Measurements from ENCODE around the gene DCK. TPM values are rescaled to one million over a fixed set of nuclear protein-coding genes. Genes with fewer than 3 reads are reported as not detected.

Gene DCK
- total RNA-seq, 1 experiment from 2014 or later, result 11.8 TPM

- intact Hi-C loops (cut with micrococcal nuclease; ENCODE audit: unreplicated experiment), result no loop called here
- POLR2A ChIA-PET (ENCODE audit: unreplicated experiment), result no interaction called here
- DNase-seq, result no peak
- Histone ChIP-seq H2AFZ (no peak overlapping the region), H3K4me3 (no peak overlapping the region), H3K27ac (no peak overlapping the region), H4K20me1 (ENCODE audit: insufficient read depth) (no peaks in the 10 kb centered on the region), H3K4me1 (replicated peaks; ENCODE audit: insufficient read depth) (no peaks in the 10 kb centered on the region), H3K4me2 (no peak overlapping the region), H3K9me3 (ENCODE audit: insufficient read depth, low read depth) (no peaks in the 10 kb centered on the region), H3K79me2 (ENCODE audit: low read depth) (no peaks in the 10 kb centered on the region), H3K36me3 (ENCODE audit: low read depth) (no peaks in the 10 kb centered on the region), H3K27me3 (ENCODE audit: insufficient read depth, low read depth) (no peaks in the 10 kb centered on the region), H3F3A (ENCODE audit: insufficient read depth, low read depth) (no peaks in the 10 kb centered on the region), H3K9me2 (ENCODE audit: insufficient read depth) (no peaks in the 10 kb centered on the region)
- CTCF ChIA-PET, result no interaction called here
- no peak for TF ChIP-seq CTCF (conservative IDR thresholded peaks at IDR 0.05)
- no peak for TF ChIP-seq EZH2 (IDR thresholded peaks at IDR 0.05; ENCODE audit: low read depth)
- BruUV-seq (replicated peaks), result no TSS peak
Observed at GRCh38 chr4:70984106-70984505, 9.3 kb upstream of the DCK start.

DNA sequence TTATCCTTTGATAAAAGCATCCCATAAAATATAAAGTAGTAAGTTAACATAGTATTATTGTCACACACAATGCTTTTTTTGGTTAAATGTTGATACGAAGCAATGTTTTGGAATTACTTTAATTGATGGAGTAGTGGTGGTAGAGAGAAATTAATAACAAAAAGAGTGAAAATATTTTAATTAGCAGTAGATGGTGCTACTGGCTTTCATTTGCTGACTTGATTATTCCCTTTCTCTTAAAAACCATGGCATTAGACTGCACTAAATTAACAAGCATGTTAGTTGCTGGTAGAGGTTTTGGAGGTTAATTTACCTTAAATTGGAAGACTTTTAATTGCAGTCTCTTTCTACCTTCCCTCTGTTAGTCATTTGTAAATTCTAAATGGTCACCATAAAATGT lies 8.9 kb upstream of the DCK start:
- no peaks in the 10 kb centered on the region for H3F3A ChIP-seq (ENCODE audit: insufficient read depth, low read depth)
- CTCF ChIA-PET, result no interaction called here
- no peak for TF ChIP-seq EZH2 (IDR thresholded peaks at IDR 0.05; ENCODE audit: low read depth)
- no peak for TF ChIP-seq CTCF (conservative IDR thresholded peaks at IDR 0.05)
- no peak overlapping the region for H3K4me2 ChIP-seq
- no peak overlapping the region for H3K4me3 ChIP-seq
- H3K27me3 ChIP-seq (ENCODE audit: insufficient read depth, low read depth), result no peaks in the 10 kb centered on the region
- H2AFZ ChIP-seq, result no peak overlapping the region
- no peak for DNase-seq
- no TSS peak for BruUV-seq (replicated peaks)
- H3K9me2 ChIP-seq (ENCODE audit: insufficient read depth), result no peaks in the 10 kb centered on the region
- no peaks in the 10 kb centered on the region for H3K4me1 ChIP-seq (replicated peaks; ENCODE audit: insufficient read depth)
- H3K36me3 ChIP-seq (ENCODE audit: low read depth), result no peaks in the 10 kb centered on the region
- H3K79me2 ChIP-seq (ENCODE audit: low read depth), result no peaks in the 10 kb centered on the region
- no peaks in the 10 kb centered on the region for H4K20me1 ChIP-seq (ENCODE audit: insufficient read depth)
- intact Hi-C loops (cut with micrococcal nuclease; ENCODE audit: unreplicated experiment), result no loop called here
- POLR2A ChIA-PET (ENCODE audit: unreplicated experiment), result no interaction called here
- no peaks in the 10 kb centered on the region for H3K9me3 ChIP-seq (ENCODE audit: insufficient read depth, low read depth)
- no peak overlapping the region for H3K27ac ChIP-seq

- intact Hi-C loops (cut with micrococcal nuclease; ENCODE audit: unreplicated experiment), result loop anchor here (5.0 to 10.0 kb wide), 3 partner anchors 74 to 307 kb away; partner anchors contain the start of genes GRSF1 and UTP3
- BruUV-seq (replicated peaks), result no TSS peak
- TF ChIP-seq CTCF (conservative IDR thresholded peaks at IDR 0.05) (no peak), EZH2 (IDR thresholded peaks at IDR 0.05; ENCODE audit: low read depth) (no peak)
- CTCF ChIA-PET, result interaction anchor here (0.6 kb wide), 1 partner anchor 90 kb away, joined by 3 read pairs; no protein-coding TSS in a partner anchor
- H3K4me3 ChIP-seq, result no peak overlapping the region
- H3K9me3 ChIP-seq (ENCODE audit: insufficient read depth, low read depth), result no peaks in the 10 kb centered on the region
- POLR2A ChIA-PET (ENCODE audit: unreplicated experiment), result no interaction called here
- no peaks in the 10 kb centered on the region for H3K9me2 ChIP-seq (ENCODE audit: insufficient read depth)
- H3K27me3 ChIP-seq (ENCODE audit: insufficient read depth, low read depth), result no peaks in the 10 kb centered on the region
- H2AFZ ChIP-seq, result no peak overlapping the region
- no peak for DNase-seq
- H3K4me1 ChIP-seq (replicated peaks; ENCODE audit: insufficient read depth), result peaks cover 10% of the 10 kb centered on the region; the same call in 1 of the 2 replicates
- no peak overlapping the region for H3K4me2 ChIP-seq
- H3K79me2 ChIP-seq (ENCODE audit: low read depth), result peaks cover 24% of the 10 kb centered on the region
- no peaks in the 10 kb centered on the region for H4K20me1 ChIP-seq (ENCODE audit: insufficient read depth)
- H3F3A ChIP-seq (ENCODE audit: insufficient read depth, low read depth), result peaks cover 7% of the 10 kb centered on the region; the same call in 1 of the 2 replicates
- H3K36me3 ChIP-seq (ENCODE audit: low read depth), result no peaks in the 10 kb centered on the region
- H3K27ac ChIP-seq, result no peak overlapping the region
Observed at GRCh38 chr4:70991596-70991995, 1.9 kb upstream of the DCK start.

All from PC-9 (cell line).